ENCODE measurements around the gene COX6A2.

DNA sequence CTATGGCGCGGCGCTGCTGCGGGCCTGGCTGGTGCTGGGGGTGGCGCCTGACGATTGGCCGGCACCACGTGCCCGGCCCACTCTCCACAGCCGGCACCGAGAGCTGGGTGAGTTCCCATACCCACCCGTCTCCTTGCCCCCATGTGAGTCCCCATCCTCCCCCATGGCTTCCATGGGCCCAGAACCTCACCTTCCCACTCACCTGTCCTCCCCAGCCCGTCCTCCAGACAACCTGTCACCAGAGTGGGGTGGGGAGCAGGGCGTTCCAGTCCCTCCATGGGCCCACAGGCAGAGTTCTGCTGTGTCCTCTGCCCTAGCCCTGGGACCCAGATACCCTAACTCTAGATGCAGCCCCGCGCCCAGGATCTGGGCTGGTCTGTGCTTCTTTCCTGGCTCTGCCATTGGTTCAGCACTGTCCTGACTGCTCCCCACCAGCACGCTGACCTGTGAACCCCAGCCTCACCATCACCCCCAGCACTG, 36.7 kb upstream of the COX6A2 start:
- no peak for TF ChIP-seq POLR2AphosphoS5 (IDR thresholded peaks at IDR 0.05; ENCODE audit: borderline replicate concordance, low read depth, low read length)
- TF ChIP-seq EZH2 (IDR thresholded peaks at IDR 0.05): no peak
- no peak for TF ChIP-seq FOXP2 (optimal IDR thresholded peaks at IDR 0.05; ENCODE audit: control extremely low read depth, extremely low read length, insufficient read depth)
